GM18520 (cell line): Measurements from ENCODE around the gene IL1RL1.

Source experiments
- ATAC-seq: cut with Tn5 transposase; IDR thresholded peaks from one replicate; pipeline ENCODE4 v1.9.1; 2021; ENCODE audit not compliant: unreplicated experiment

The IL1RL1 gene

DNA sequence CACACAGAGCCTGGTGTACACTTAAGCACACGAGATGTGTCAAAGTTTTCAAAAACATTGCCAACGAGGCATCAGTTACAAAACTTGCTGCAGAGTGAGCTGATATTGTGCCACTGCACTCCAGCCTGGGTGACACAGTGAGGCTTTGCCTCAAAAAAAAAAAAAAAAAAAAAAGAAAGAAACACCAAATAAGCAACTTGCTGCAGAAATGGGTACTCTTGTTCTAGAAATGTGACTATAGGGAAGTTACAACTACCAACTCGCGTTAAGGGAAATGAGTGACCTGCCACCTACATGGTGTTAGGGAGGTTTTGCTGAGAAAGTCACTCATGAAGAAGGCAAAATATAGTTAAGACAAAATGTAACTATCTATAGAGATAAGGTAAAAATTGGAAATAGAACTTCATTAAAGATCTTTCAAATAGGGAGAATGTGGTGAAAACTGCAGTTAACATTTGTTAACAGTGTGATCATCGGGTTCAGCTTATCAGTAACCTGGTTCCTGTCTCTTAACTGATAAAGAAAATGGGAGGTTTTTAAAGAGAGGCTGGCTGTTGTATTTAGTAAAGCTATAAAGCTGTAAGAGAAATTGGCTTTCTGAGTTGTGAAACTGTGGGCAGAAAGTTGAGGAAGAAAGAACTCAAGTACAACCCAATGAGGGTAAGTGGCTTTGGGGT is at the start of gene IL1RL1:
Gene IL1RL1 (plus strand): TSS at position 600 of the 677 bp plus-strand sequence. CDS start 26,702 bp downstream, outside the sequence.
- no peak for ATAC-seq

DNA sequence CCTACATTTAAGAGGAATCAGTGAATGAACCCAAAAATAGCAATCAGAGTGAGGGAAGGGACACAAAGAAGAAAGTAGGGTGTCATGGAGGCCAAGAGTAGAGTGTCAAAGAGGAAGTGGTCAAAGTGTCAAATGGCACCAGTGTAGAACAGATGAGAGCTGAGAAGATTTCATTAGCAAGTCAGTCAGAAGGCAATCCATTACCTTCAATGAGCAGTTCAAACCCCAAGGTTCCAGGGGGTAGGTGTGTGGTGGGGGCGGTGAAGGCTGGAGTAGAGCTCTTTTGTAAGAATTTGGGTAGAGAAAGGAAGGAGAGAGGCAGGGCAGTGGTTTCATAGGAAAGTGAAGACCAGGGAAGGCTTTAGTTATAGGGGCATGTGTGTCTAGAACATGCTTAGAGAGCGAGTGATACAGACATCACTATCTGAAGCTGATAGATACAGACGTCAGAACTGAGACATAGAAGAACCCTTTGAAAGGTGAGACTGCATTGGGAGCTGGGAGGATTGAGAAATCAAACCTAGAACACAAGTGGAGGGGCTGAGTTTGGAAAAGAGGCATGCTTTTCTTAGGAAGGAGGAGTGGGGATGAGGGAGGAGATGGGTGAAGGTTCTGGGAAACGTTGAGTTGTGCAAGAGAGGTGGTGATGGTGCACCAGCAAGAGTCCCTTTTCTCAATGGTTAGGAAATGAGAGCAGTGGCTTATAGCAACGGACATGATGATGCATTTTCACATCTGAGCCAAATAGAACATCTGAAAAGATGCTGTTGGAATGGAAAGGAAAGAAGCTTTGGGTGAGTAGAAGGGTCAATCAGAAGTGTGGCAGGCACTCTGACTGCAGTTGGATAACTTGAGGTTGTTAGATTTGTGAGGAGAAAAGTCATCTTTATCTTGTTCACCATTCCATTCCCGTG is 48.9 kb upstream of the IL1RL1 start:
- no peak for ATAC-seq

GRCh38 chr2:102264952-102265351 is 46.4 kb upstream of the IL1RL1 start:
- ATAC-seq: no peak

DNA sequence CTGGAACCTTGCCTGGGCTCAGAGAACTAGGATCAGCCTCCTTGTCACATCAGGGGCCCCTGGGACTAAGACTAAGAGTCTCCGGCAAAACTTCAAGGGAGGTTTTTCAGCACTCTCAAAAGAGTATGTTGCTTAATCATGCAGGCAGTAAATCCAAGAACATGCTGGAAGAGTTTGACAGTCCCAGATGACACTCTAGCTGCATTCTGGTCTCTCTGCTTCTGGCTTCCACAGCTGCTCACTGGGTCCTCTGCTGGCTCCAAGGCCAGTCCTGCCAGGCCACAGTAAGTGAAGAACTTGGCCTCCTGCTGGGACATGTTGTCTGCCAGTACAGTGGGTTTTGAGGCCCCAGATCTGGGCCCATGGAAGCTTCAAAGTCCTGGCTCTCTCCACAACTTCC is 45.2 kb upstream of the IL1RL1 start:
- no peak for ATAC-seq

DNA sequence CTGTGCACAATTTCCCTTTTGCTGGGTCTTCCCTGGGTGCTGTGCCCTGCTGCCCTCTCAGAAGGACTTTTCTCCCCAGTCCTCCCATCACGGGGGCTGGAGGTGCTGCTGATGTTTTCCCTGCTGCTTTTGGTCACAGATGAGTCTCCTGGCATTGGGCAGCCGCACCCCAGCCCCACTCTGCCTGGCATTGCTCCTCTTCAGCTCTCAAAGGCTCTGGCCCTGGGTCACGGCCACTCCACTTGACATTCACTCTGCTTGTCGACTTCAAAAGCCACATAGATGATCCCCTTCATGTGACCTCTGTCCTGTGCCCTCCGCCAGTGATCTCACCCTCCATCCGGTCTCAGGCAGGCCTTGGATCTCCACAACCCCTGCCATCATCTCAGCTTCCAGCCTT is 43.6 kb upstream of the IL1RL1 start:
- ATAC-seq: no peak

DNA sequence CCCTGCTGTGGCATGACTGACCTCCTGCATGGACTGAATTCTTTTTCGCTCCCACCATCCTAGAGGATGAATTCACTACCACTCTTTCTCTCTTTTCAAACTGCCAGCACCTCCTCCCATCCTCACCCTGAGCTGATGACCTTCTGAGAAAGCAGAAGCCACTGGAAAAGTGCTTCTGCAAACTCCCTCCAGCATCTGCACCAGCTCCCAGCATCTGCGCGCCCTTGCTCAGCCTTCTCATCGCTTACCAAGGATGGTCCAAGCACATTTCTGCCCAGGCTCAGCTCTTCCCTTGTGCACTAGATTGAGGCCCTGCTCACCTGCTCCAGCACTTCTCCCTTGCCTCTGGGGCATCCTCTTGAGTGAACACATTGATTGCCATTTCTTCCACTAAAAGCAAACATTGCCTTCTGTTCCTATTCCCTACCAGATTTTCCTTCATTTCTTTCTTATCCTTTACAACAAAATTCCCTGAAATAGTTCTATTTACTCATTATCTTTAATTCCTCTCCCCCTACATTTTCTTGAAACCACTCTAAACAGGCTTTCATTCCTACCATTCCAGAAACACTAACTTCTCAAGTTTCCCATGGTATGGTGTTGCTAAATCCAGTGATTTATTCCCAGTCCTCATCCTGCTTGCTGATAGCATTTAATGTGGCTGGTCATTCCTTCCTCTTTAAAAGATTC is 42.7 kb upstream of the IL1RL1 start:
- ATAC-seq: no peak

- no peak for ATAC-seq
These were observed 42.2 kb upstream of the IL1RL1 start for GRCh38 chr2:102269200-102269524.

DNA sequence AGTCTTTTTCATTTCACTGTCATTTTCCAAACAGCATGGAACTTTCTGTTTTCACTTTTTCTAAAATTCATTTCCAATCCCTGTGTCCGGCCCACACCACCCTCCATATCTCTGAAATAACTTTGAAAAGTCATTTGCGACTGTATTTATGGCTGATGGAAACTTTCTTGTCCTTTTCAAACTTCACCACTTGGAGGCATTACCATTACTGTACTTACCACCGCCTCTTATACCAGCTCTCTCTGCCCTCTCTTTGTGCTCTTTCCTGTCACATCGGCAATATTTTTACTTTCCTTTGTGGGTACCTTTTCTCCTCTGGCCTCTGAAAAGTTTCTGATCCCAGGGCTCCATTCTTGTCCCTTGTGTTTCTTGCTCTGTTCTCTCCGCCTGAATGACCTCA is 39.5 kb upstream of the IL1RL1 start:
- no peak for ATAC-seq

DNA sequence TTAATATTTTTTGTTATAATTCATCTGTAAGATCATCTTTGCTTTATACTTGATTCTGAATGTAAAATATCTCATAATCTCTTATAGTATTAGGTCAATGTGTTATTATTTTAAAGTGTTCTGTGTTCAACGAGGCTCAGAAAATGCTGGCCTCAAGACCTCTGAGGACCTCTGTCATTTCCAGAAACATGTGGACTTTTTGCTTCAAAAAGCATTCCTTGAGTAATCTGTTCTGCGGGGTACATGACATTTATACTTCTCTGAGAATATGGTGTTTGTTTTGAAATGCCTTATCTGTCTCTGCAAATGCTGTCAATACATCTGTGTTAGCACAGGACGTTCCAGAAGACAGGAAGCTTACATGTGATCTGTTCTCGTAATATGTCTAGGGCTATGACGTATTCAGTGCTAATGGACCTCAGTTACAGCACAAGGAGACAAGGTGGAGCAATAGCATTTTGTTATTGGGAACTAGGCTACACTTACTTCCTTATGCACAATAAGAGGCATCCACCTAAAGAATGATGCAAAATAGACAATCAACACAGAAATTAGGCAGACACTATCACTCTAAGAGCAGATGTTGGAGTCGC is 37.6 kb upstream of the IL1RL1 start:
- no peak for ATAC-seq

DNA sequence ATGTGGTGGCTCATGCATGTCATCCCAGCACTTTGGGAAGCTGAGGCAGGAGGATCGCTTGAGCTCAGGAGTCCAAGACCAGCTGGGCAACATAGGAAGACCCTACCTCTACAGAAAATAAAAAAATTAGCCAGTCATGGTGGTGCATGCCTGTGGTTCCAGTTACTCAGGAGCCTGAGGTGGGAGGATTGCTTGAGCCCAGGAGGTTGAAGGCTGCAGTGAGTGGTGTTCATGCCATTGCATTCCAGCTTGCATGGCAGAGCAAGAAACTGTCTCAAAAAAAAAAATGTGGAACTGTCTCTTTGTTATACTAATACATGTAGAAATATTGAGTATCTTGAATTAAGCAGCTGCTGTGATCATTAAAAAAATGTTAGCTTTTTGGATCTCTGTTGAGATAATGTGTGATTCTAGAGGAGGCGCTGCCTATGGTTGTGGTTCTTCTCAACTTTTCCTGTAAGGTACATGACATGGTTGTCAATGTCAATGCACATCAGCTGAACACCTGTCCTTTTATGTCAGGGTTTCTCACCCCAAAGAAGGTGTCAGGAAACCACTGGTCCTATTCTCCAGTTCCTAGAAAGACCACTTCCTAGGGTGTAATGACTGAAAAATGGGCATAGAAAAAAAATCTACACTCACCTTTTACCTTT is 34.7 kb upstream of the IL1RL1 start:
- ATAC-seq: no peak

DNA sequence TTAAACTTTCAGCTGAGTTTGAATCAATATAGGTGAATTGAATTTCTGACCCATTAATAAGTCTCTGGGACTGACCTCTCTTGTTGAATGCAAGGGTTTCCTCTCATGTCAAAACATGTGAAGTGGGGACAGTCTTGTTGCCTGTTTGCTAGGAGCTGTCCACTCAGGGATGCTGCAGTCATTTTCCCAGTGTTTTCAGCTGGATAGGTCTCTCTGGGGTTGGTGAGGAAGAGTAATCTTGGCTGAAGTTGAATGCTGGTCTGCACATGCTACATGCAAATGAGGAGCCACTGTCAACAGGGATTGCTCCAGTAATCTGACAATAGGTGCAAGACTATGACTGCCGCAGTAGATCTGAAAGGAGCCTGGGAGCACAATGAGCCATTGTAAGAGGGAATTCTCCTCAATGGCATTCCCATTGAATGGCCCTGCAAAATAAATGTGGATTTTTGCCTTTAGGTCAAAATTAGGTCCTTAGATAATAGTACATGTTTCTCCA is 34.1 kb upstream of the IL1RL1 start:
- ATAC-seq: no peak

DNA sequence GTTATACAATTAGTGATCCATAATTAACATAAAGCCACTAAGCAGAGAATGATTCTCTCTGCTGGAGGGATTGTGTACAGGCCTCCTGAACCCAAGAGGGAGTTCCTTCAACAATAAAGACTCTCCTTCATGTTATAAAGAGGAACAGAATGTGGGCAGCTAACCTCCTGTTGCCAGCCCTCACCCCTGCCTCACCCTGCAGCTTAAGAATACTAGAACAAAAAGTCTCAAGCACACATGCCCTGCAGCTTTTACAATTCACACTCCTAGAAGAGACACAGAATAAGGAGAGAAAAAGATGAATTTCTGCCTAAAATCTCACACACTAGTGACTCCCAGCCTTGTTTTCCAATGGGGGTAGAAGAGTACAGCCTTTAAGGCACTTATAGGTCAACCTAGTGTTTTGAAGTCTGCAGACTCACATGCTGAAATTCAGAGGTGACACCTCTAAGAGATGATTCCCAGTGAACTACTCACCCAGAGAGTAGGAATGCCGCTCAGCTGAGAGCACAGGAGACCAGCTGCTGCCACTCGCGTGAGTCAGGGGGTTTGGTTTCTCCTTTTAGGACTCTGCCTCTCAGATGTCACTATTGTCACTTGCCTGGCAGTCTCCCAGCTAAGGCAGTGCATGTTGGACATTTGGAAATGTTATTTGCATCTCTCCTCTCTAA is 32.5 kb upstream of the IL1RL1 start:
- ATAC-seq: no peak

GRCh38 chr2:102279391-102279735 is 32.0 kb upstream of the IL1RL1 start:
- no peak for ATAC-seq

DNA sequence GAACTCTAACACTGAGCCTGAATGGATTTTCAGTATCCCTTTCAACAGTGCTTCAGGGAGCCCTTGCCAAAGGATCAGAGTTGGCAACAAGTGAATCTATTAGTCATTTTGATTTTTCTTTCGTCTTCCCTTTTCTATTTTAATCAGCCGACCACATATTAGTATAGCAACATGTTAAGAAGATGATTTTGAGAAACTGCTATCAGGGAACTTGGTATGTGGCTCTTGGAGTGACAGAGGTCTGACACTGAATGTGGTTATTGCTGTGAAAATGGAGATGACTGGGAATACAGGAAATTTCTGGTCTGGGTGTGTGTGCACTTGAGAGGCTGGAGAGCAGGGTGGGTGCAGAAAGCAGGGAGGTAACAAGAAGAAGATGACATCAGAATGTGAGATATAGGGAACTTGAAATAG is 28.7 kb upstream of the IL1RL1 start:
- no peak for ATAC-seq

- ATAC-seq: no peak
These were observed 27.4 kb upstream of the IL1RL1 start for GRCh38 chr2:102283996-102284395.

DNA sequence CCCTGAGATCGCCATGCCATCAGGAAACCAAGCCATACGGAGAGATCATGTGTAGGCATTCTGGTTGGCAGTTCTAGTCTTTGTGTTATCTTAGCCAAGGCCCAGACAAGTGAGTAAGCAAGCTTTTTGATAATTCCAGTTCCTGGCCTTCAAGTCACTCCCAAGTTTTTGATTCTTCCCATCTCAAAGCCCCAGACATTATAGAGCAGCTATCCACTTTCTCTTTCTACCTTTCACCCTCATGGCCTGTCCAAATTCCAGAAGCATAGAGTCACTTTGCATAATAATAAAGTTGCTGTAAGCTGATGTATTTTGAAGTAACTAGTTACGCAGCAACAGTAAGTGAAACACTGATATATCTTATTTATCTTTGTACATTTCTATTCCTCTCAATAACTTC is 26.8 kb upstream of the IL1RL1 start:
- ATAC-seq: no peak

DNA sequence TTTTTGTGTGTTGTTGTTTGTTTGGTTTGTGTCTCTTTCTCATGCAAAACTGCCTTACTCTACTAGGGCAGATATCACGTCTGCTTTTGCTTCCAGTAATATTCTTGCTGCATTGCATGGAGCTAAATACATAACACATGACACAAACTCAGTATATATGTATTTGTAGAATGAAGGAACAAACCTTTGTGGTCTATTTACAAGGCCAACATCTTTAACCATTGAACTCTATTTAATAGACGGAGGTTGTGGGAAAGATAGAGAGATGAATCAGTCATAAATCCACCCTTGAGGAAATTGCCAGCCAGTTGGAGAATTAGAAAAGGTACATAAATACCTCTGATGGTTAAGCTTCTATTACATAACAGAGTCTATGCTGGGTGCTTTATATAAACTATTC is 26.0 kb upstream of the IL1RL1 start:
- ATAC-seq: no peak

GRCh38 chr2:102286041-102286440 is 25.3 kb upstream of the IL1RL1 start:
- ATAC-seq: no peak

- ATAC-seq: no peak
These were observed 22.2 kb upstream of the IL1RL1 start for GRCh38 chr2:102289129-102289528.

DNA sequence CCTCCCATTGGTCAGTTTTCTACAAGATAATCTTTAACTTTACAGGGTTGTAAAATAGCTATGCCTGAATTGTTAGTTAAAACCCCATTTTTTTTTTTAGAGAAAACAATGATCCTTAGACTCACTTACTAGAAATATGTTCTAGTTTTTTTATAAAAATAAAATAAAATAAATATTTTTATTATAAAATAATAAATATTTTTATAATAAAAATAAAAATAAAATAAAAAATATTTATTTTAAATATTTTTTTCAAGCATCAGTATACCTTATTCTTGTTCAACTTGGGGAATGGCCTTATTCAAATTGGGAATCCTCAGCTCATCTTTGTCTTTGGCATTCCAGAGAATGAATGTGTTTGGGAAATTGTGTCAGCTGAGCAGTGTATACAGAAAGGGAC is 20.8 kb upstream of the IL1RL1 start:
- no peak for ATAC-seq
